Neutrophil (primary cell): ENCODE measurements around the gene GIT1.

Experiments
- H3K27ac ChIP-seq: fragments of 200-600 bp; sonication (generic); 2 replicates; pipeline ENCODE4 v1.5.1; 2016; ENCODE audit warnings: mild to moderate bottlenecking, moderate library complexity
- H3K27me3 ChIP-seq: fragments of 200-600 bp; sonication (generic); 2 replicates; pipeline ENCODE4 v1.6.0; 2016; ENCODE audit warnings: mild to moderate bottlenecking
- H3K36me3 ChIP-seq: fragments of 200-600 bp; sonication (generic); 2 replicates; pipeline ENCODE4 v1.5.1; 2017
- H3K4me1 ChIP-seq, 2 experiments: fragments of 200-600 bp in 1 of 2; sonication (generic) in 1 of 2; 1 replicate in 1 of 2; 2 replicates in 1 of 2; pipeline versions ENCODE4 v1.5.1 to v1.6.1; 2013 to 2016; ENCODE audit warnings: low read depth in 1 of 2, low read length in 1 of 2, mild to moderate bottlenecking in 1 of 2, moderate library complexity in 1 of 2; ENCODE audit not compliant: control insufficient read depth in 1 of 2, insufficient read depth in 1 of 2
- H3K4me3 ChIP-seq, 2 experiments: fragments of 200-600 bp in 1 of 2; sonication (generic) in 1 of 2; 1 replicate in 1 of 2; 2 replicates in 1 of 2; pipeline ENCODE4 v1.5.1; 2013 to 2016; ENCODE audit warnings: low read depth in 1 of 2, low read length in 1 of 2, mild to moderate bottlenecking in 1 of 2, moderate library complexity in 1 of 2
- H3K9me3 ChIP-seq: fragments of 200-600 bp; sonication (generic); 2 replicates; pipeline ENCODE4 v1.5.1; 2016
- CTCF ChIP-seq: fragments of 200-600 bp; sonication (generic); IDR thresholded peaks from 2 replicates; pipeline ENCODE4 v1.5.1; 2016; ENCODE audit warnings: antibody characterized with exemption

The GIT1 gene

GRCh38 chr17:29627951-29628350 lies 38.5 kb upstream of the GIT1 start:
- Histone ChIP-seq H3K4me1 (peaks cover 1 to 3% of the 10 kb centered on the region in 2 experiments), H3K27me3 (peaks cover 13% of the 10 kb centered on the region), H3K36me3 (peaks cover 75% of the 10 kb centered on the region), H3K9me3 (no peaks in the 10 kb centered on the region), H3K27ac (peak overlapping the region; percentile 30), H3K4me3 (no peak overlapping the region)
- TF ChIP-seq CTCF = no peak

GRCh38 chr17:29625037-29625750 lies 35.7 kb upstream of the GIT1 start:
- Histone ChIP-seq H3K4me3 (no peak overlapping the region), H3K27ac (peak overlapping the region; percentile 35), H3K27me3 (peaks cover 41% of the 10 kb centered on the region), H3K9me3 (no peaks in the 10 kb centered on the region), H3K36me3 (peaks cover 48% of the 10 kb centered on the region), H3K4me1 (peaks cover 13 to 14% of the 10 kb centered on the region in 2 experiments)
- TF ChIP-seq CTCF = no peak

- H3K27ac ChIP-seq = peak overlapping the region; percentile 35
Observed at GRCh38 chr17:29624586-29624985, 35.1 kb upstream of the GIT1 start.

GRCh38 chr17:29623283-29623647 lies 33.8 kb upstream of the GIT1 start:
- Histone ChIP-seq H3K27me3 (peaks cover 60% of the 10 kb centered on the region), H3K4me3 (no peak overlapping the region), H3K36me3 (peaks cover 28% of the 10 kb centered on the region), H3K9me3 (no peaks in the 10 kb centered on the region), H3K27ac (no peak overlapping the region), H3K4me1 (peaks cover 16 to 17% of the 10 kb centered on the region in 2 experiments)
- no peak for TF ChIP-seq CTCF

More at GRCh38 chr17:29624586-29624985, 35.1 kb upstream of the GIT1 start:
- Histone ChIP-seq H3K36me3 (peaks cover 42% of the 10 kb centered on the region), H3K4me1 (peaks cover 13 to 14% of the 10 kb centered on the region in 2 experiments), H3K4me3 (no peak overlapping the region), H3K27me3 (peaks cover 47% of the 10 kb centered on the region), H3K9me3 (no peaks in the 10 kb centered on the region)
- no peak for TF ChIP-seq CTCF

- H3K27me3 ChIP-seq = peaks cover 66% of the 10 kb centered on the region
- peak within 1 kb of the TSS; percentile 40 to 50 for H3K4me3 ChIP-seq
- no peak within 1 kb of the TSS for H3K27ac ChIP-seq
Observed at GRCh38 chr17:29622337-29623282, 33.2 kb upstream of the GIT1 start, which contains the start of gene CORO6. TSS of gene CORO6 (minus strand) at chr17:29622912. CDS start at chr17:29621421, 1,491 bp downstream.

More at GRCh38 chr17:29622337-29623282, 33.2 kb upstream of the GIT1 start, which contains the start of gene CORO6:
- no peaks in the 10 kb centered on the region for H3K9me3 ChIP-seq
- H3K36me3 ChIP-seq = peaks cover 22% of the 10 kb centered on the region
- TF ChIP-seq CTCF = no peak
- H3K4me1 ChIP-seq = peaks cover 23% of the 10 kb centered on the region in 2 experiments
